ENCODE measurements around the gene SF3B6. TPM values are rescaled to one million over a fixed set of nuclear protein-coding genes. Genes with fewer than 3 reads are reported as not detected.

SF3B6 gene
- total and polyA plus RNA-seq, 2 of the 4 experiments (the other 2 are of a cell fraction), result 143 to 191 TPM

- dilution Hi-C loops (cut with HindIII; ENCODE audit: low sequenced_read_pairs, unreplicated experiment), result no loop called here
- H3K9me1 ChIP-seq (ENCODE audit: insufficient read depth, low read length), result no peaks in the 10 kb centered on the region
- H2BK15ac ChIP-seq (ENCODE audit: low read depth, low read length), result no peak overlapping the region
- no peak overlapping the region for H3K4me2 ChIP-seq (ENCODE audit: low read depth, low read length)
- H3K14ac ChIP-seq (replicated peaks; ENCODE audit: low read depth, low read length), result no peak overlapping the region
- no peak overlapping the region for H2AK9ac ChIP-seq (replicated peaks; ENCODE audit: low read depth, low read length, poor library complexity)
- H2BK120ac ChIP-seq (ENCODE audit: low read depth, low read length), result no peak overlapping the region
- DNase-seq, result no peak
- no peak overlapping the region for H3K27ac ChIP-seq (ENCODE audit: insufficient read depth, low read length)
- H2BK5ac ChIP-seq (ENCODE audit: low read depth, low read length, poor library complexity, severe bottlenecking), result no peak overlapping the region
- BruUV-seq (replicated peaks), result no TSS peak
- intact Hi-C loops (cut with micrococcal nuclease), result no loop called here
- H4K8ac ChIP-seq (ENCODE audit: low read depth in 2 of 2, low read length in 2 of 2), result no peak overlapping the region
- no peak overlapping the region for H3K56ac ChIP-seq (ENCODE audit: extremely low read depth, insufficient read depth, low read length)
- ChIA-PET POLR2A (ENCODE audit: unreplicated experiment) (no interaction called here), CTCF (no interaction called here)
- H3K23ac ChIP-seq (ENCODE audit: low read depth, low read length), result no peak overlapping the region
- no peak overlapping the region for H3K4me3 ChIP-seq (ENCODE audit: insufficient read depth, low read depth, low read length)
- 0 out of 2 replicates have a peak, but pooled peaks cover 2% of the 10 kb centered on the region for H3K36me3 ChIP-seq (ENCODE audit: control insufficient read depth, insufficient read depth, low read length)
- no peak overlapping the region for H2AFZ ChIP-seq (replicated peaks; ENCODE audit: low read length, poor library complexity)
- no peak overlapping the region for H3K4ac ChIP-seq (ENCODE audit: low read depth, low read length)
- in situ Hi-C loops (cut with MboI; ENCODE audit: low sequenced_read_pairs), result no loop called here
- no peaks in the 10 kb centered on the region for H4K20me1 ChIP-seq (ENCODE audit: insufficient read depth, low read length)
- H4K5ac ChIP-seq (ENCODE audit: low read depth, low read length), result no peak overlapping the region
- no peak overlapping the region for H3K9ac ChIP-seq (ENCODE audit: low read depth, low read length)
- no peaks in the 10 kb centered on the region; the same call in 1 of the 2 replicates for H3K9me3 ChIP-seq (ENCODE audit: control insufficient read depth, insufficient read depth, low read length)
- H3K4me1 ChIP-seq (ENCODE audit: control insufficient read depth, insufficient read depth, low read length), result no peaks in the 10 kb centered on the region
- no peak for TF ChIP-seq MAZ (IDR thresholded peaks at IDR 0.05; ENCODE audit: borderline replicate concordance, low read depth, low read length)
- no peak for TF ChIP-seq BHLHE40 (IDR thresholded peaks at IDR 0.05; ENCODE audit: low read depth, low read length)
- no peak for TF ChIP-seq MAFK (IDR thresholded peaks at IDR 0.05; ENCODE audit: low read depth, low read length)
- no peak for TF ChIP-seq FOS (IDR thresholded peaks at IDR 0.05; ENCODE audit: low read depth, low read length)
- TF ChIP-seq RCOR1 (IDR thresholded peaks at IDR 0.05; ENCODE audit: insufficient replicate concordance, low read length), result no peak
- TF ChIP-seq ELK1 (IDR thresholded peaks at IDR 0.05; ENCODE audit: borderline replicate concordance, low read depth, low read length), result no peak
- TF ChIP-seq CEBPB (IDR thresholded peaks at IDR 0.05; ENCODE audit: low read depth, low read length), result no peak
- TF ChIP-seq NFE2L2 (IDR thresholded peaks at IDR 0.05; ENCODE audit: low read depth, low read length), result no peak
- TF ChIP-seq RAD21 (IDR thresholded peaks at IDR 0.05; ENCODE audit: low read length), result no peak
- TF ChIP-seq CTCF (conservative IDR thresholded peaks at IDR 0.05; ENCODE audit: low read depth, low read length), result no peak
- no peak for TF ChIP-seq POLR2A (IDR thresholded peaks at IDR 0.05; ENCODE audit: low read depth, low read length)
- no peak for TF ChIP-seq RFX5 (IDR thresholded peaks at IDR 0.05; ENCODE audit: low read depth, low read length)
- TF ChIP-seq MXI1 (IDR thresholded peaks at IDR 0.05; ENCODE audit: borderline replicate concordance, low read depth, low read length), result no peak
- no peak for TF ChIP-seq SMC3 (IDR thresholded peaks at IDR 0.05; ENCODE audit: low read depth, low read length)
- no peak for TF ChIP-seq CHD1 (IDR thresholded peaks at IDR 0.05; ENCODE audit: low read depth, low read length)
- TF ChIP-seq USF2 (IDR thresholded peaks at IDR 0.05; ENCODE audit: low read depth, low read length), result no peak
- H2AK5ac ChIP-seq (ENCODE audit: low read depth, low read length), result no peak overlapping the region
- no peak overlapping the region for H3K18ac ChIP-seq (ENCODE audit: low read depth, low read length)
- ATAC-seq (ENCODE audit: low read depth), result no peak
- no peak overlapping the region for H2BK20ac ChIP-seq (ENCODE audit: low read depth, low read length)
- H4K91ac ChIP-seq (ENCODE audit: insufficient read depth, low read depth, low read length), result no peak overlapping the region
- H3K79me1 ChIP-seq (ENCODE audit: low read depth in 1 of 2, low read length in 2 of 2), result no peaks in the 10 kb centered on the region
- no peaks in the 10 kb centered on the region for H3K27me3 ChIP-seq (ENCODE audit: control insufficient read depth, insufficient read depth, low read length)
Measured at GRCh38 chr2:24106786-24107185, 30.7 kb upstream of the SF3B6 start.
